SU-DHL-6 (cell line): ENCODE results near the gene VPS41.

Experiments used
- H2AFZ ChIP-seq: fragments of 200-600 bp; sonication (generic); 2 replicates; pipeline ENCODE4 v1.6.1; 2014; ENCODE audit warnings: low read depth, mild to moderate bottlenecking, moderate library complexity, mixed read lengths, antibody characterized with exemption, low read length; ENCODE audit not compliant: severe bottlenecking
- H3F3A ChIP-seq: fragments of 200-600 bp; shearing (Covaris generic); 2 replicates; pipeline ENCODE4 v1.6.0; 2016; ENCODE audit warnings: antibody characterized with exemption, mild to moderate bottlenecking; ENCODE audit not compliant: insufficient read depth
- H3K27ac ChIP-seq: fragments of 200-600 bp; sonication (generic); 2 replicates; pipeline ENCODE4 v1.5.1; 2016; ENCODE audit warnings: low read depth, mild to moderate bottlenecking, low read length, moderate library complexity, mixed read lengths
- H3K27me3 ChIP-seq: fragments of 200-600 bp; sonication (generic), shearing (Covaris generic); 2 replicates; pipeline ENCODE4 v1.6.0; 2014; ENCODE audit warnings: mild to moderate bottlenecking, low read length
- H3K36me3 ChIP-seq: fragments of 200-600 bp; sonication (generic); 2 replicates; pipeline ENCODE4 v1.6.1; 2014; ENCODE audit warnings: mild to moderate bottlenecking, low read length, mixed read lengths
- H3K4me2 ChIP-seq: fragments of 300-600, 200-600 bp; shearing (Covaris generic), sonication (generic); 2 replicates; pipeline ENCODE4 v1.6.0; 2014; ENCODE audit warnings: low read length, low read depth, mild to moderate bottlenecking; ENCODE audit not compliant: poor library complexity, severe bottlenecking
- H3K4me3 ChIP-seq: fragments of 200-600 bp; sonication (generic); 2 replicates; pipeline ENCODE4 v1.5.1; 2014; ENCODE audit warnings: antibody characterized with exemption, low read length, mild to moderate bottlenecking, mixed read lengths; ENCODE audit not compliant: insufficient read depth, poor library complexity, severe bottlenecking
- H3K79me2 ChIP-seq: fragments of 200-600 bp; sonication (generic); 2 replicates; pipeline ENCODE4 v1.6.1; 2014; ENCODE audit warnings: mild to moderate bottlenecking, low read length, moderate library complexity; ENCODE audit not compliant: insufficient read depth
- H3K9ac ChIP-seq: fragments of 200-600 bp; sonication (generic); 2 replicates; pipeline ENCODE4 v1.7.0; 2014; ENCODE audit warnings: mild to moderate bottlenecking, low read length
- H3K9me2 ChIP-seq: fragments of 200-600 bp; sonication (generic); replicated peaks from 2 replicates; pipeline ENCODE4 v1.6.1; 2014; ENCODE audit warnings: low read length; ENCODE audit not compliant: insufficient read depth
- H3K9me3 ChIP-seq: fragments of 200-600 bp; sonication (generic); 2 replicates; pipeline ENCODE4 v1.6.1; 2014; ENCODE audit warnings: low read length, mixed read lengths; ENCODE audit not compliant: insufficient read depth
- H4K20me1 ChIP-seq: fragments of 200-600 bp; sonication (generic); 2 replicates; pipeline ENCODE4 v1.6.1; 2014; ENCODE audit warnings: low read depth, mild to moderate bottlenecking, antibody characterized with exemption, low read length, moderate library complexity, mixed read lengths
- EZH2phosphoT487 ChIP-seq: fragments of 200-600 bp; sonication (generic), shearing (Covaris generic); conservative IDR thresholded peaks from 2 replicates; pipeline ENCODE4 v1.6.1; 2018; ENCODE audit warnings: mild to moderate bottlenecking, antibody characterized with exemption, low read length, moderate library complexity, mixed read lengths
- TF ChIP-seq, protein P1 (sequence below): fragments of 200-600 bp; sonication (generic); IDR thresholded peaks from one replicate; pipeline ENCODE4 v1.5.1; 2017; ENCODE audit warnings: antibody characterized with exemption, mild to moderate bottlenecking, low read length, moderate library complexity; ENCODE audit not compliant: insufficient read depth, poor library complexity, severe bottlenecking

The VPS41 gene

DNA sequence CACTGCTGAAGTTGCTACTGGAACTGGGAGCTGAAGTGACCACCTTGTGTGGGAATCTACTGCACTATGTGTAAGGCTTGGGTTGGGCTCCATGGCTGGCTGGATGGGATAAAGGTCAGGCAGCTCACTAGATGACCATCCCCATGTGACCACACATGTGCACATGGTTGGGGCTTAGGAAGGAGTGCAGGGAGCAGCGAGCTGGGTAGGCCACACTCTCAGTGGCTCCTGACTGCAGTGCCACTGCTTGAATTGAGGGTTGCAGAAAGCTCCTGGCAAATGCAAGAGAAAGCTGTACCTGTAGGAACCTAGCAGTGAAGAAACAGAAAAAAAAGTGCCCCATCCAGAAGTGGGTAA, 230.3 kb downstream of the VPS41 start:
- Histone ChIP-seq H3K36me3 (no peaks in the 10 kb centered on the region), H3K9me3 (no peaks in the 10 kb centered on the region), H3K9ac (no peak overlapping the region), H2AFZ (no peak overlapping the region), H3K4me3 (no peak overlapping the region), H3K27ac (no peak overlapping the region), H3K9me2 (no peaks in the 10 kb centered on the region), H4K20me1 (no peaks in the 10 kb centered on the region), H3K4me2 (no peak overlapping the region), H3K79me2 (no peaks in the 10 kb centered on the region), H3F3A (no peaks in the 10 kb centered on the region), H3K27me3 (no peaks in the 10 kb centered on the region)
- TF ChIP-seq, protein P1, sequence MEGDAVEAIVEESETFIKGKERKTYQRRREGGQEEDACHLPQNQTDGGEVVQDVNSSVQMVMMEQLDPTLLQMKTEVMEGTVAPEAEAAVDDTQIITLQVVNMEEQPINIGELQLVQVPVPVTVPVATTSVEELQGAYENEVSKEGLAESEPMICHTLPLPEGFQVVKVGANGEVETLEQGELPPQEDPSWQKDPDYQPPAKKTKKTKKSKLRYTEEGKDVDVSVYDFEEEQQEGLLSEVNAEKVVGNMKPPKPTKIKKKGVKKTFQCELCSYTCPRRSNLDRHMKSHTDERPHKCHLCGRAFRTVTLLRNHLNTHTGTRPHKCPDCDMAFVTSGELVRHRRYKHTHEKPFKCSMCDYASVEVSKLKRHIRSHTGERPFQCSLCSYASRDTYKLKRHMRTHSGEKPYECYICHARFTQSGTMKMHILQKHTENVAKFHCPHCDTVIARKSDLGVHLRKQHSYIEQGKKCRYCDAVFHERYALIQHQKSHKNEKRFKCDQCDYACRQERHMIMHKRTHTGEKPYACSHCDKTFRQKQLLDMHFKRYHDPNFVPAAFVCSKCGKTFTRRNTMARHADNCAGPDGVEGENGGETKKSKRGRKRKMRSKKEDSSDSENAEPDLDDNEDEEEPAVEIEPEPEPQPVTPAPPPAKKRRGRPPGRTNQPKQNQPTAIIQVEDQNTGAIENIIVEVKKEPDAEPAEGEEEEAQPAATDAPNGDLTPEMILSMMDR = no peak
- no peak for TF ChIP-seq EZH2phosphoT487

DNA sequence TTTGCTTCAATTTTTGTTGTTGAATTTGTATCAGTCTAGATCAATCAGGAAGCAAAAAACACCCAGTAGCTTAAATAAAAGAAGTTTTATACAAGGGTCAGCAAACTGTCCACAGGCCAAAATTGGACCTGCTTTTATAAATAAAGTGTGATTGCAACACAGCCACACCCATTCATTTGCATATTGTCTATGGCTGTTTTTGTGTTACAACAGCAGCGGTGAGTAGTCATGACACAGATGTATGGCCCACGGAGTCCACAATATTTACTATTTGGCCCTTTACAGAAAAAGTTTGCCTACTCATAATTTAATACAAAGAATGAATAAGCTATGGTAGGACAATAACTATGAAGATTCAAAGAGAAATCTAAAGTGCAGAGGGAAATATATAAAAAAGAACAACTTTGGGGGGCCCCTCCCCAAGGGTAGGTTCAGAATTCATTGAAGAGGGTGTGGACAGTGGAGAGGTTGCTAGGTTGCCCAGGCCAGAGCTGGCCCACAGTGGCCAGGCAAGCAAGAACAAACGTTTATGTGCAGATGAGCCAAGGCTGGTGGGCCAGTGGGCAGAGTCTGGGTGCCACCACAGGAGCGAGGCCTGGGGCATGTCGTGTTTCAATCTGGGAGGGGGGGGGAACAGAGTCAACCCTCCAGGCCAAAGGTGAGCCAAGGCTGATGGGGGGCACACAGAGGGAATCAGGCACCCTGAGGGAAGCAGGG, 230.9 kb downstream of the VPS41 start:
- Histone ChIP-seq H3K36me3 (no peaks in the 10 kb centered on the region), H3K4me3 (no peak overlapping the region), H2AFZ (no peak overlapping the region), H3F3A (no peaks in the 10 kb centered on the region), H3K9me3 (no peaks in the 10 kb centered on the region), H3K9ac (no peak overlapping the region), H4K20me1 (no peaks in the 10 kb centered on the region), H3K4me2 (no peak overlapping the region), H3K79me2 (no peaks in the 10 kb centered on the region), H3K27me3 (no peaks in the 10 kb centered on the region), H3K27ac (no peak overlapping the region), H3K9me2 (no peaks in the 10 kb centered on the region)
- TF ChIP-seq, protein P1 = no peak
- no peak for TF ChIP-seq EZH2phosphoT487

DNA sequence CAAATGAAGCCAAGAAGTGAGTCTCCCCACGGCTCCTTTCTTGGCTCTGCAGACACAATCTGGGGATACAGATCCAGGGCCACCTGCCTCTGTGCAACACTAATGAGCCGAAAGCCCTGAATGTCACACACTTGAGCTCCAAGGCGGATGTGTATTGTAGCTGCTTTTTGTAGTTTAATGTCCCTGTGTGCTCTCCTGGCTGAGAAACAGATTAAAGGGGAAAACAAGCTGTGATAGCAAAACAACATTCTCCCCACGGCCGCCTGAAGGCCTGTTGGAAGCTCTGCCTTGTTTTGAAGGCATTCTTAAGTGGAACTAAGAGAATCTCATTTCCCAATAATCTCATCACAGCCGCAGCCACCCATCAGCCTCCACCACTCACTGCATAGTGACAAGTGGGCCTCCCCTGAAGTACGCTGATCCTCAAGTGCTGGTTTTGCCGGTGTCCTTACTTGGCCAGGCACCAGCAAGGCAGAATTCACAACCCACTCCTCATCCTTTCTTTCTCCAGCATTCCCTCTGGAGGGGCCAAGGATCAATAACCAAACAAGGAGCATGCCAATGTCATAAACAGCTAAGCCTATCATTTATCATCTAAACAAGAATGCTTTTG, 233.4 kb downstream of the VPS41 start:
- Histone ChIP-seq H3K27ac (no peak overlapping the region), H3K79me2 (no peaks in the 10 kb centered on the region), H3K36me3 (no peaks in the 10 kb centered on the region), H3K4me2 (no peak overlapping the region), H4K20me1 (no peaks in the 10 kb centered on the region), H3K9me2 (no peaks in the 10 kb centered on the region), H2AFZ (no peak overlapping the region), H3F3A (no peaks in the 10 kb centered on the region), H3K9ac (no peak overlapping the region), H3K27me3 (no peaks in the 10 kb centered on the region), H3K4me3 (no peak overlapping the region), H3K9me3 (no peaks in the 10 kb centered on the region)
- TF ChIP-seq, protein P1 = no peak
- TF ChIP-seq EZH2phosphoT487 = no peak
